GM12864 (cell line): Measurements from ENCODE around the gene ZNF346.
A peak's percentile ranks its signal among the peaks of the same experiment; 100 is the strongest.

Source experiments
- DNase-seq: peaks from one replicate; pipeline ENCODE4 v3.0.0-alpha.2; 2011; ENCODE audit warnings: low read depth
- H3K4me3 ChIP-seq: 2 replicates; pipeline ENCODE4 v1.5.1; 2011; ENCODE audit warnings: mild to moderate bottlenecking, low read depth, low read length, control low read depth
- TF ChIP-seq, protein P1 (sequence below): IDR thresholded peaks from 2 replicates; pipeline ENCODE4 v1.5.1; 2011; ENCODE audit warnings: low read depth, mild to moderate bottlenecking, moderate library complexity, low read length, control low read depth, inconsistent platforms; ENCODE audit errors: missing control alignments

The ZNF346 gene

GRCh38 chr5:177015156-177015555, 7.3 kb upstream of the ZNF346 start:
- DNase-seq = no peak
- TF ChIP-seq, protein P1, sequence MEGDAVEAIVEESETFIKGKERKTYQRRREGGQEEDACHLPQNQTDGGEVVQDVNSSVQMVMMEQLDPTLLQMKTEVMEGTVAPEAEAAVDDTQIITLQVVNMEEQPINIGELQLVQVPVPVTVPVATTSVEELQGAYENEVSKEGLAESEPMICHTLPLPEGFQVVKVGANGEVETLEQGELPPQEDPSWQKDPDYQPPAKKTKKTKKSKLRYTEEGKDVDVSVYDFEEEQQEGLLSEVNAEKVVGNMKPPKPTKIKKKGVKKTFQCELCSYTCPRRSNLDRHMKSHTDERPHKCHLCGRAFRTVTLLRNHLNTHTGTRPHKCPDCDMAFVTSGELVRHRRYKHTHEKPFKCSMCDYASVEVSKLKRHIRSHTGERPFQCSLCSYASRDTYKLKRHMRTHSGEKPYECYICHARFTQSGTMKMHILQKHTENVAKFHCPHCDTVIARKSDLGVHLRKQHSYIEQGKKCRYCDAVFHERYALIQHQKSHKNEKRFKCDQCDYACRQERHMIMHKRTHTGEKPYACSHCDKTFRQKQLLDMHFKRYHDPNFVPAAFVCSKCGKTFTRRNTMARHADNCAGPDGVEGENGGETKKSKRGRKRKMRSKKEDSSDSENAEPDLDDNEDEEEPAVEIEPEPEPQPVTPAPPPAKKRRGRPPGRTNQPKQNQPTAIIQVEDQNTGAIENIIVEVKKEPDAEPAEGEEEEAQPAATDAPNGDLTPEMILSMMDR = no peak
- no peak overlapping the region for H3K4me3 ChIP-seq

GRCh38 chr5:177018341-177018740, 4.2 kb upstream of the ZNF346 start:
- no peak for DNase-seq
- TF ChIP-seq, protein P1 = no peak

GRCh38 chr5:177020033-177020432, 2.5 kb upstream of the ZNF346 start:
- no peak for DNase-seq
- H3K4me3 ChIP-seq = no peak overlapping the region
- TF ChIP-seq, protein P1 = no peak

More at GRCh38 chr5:177018341-177018740, 4.2 kb upstream of the ZNF346 start:
- no peak overlapping the region for H3K4me3 ChIP-seq

- TF ChIP-seq, protein P1 = no peak
- H3K4me3 ChIP-seq = peak overlapping the region; percentile 100
- DNase-seq = no peak
Measured at GRCh38 chr5:177023303-177023664, 788 bp downstream of the ZNF346 start.

- no peak for DNase-seq
- no peak overlapping the region for H3K4me3 ChIP-seq
- TF ChIP-seq, protein P1 = no peak
Measured at GRCh38 chr5:177024559-177024958, 2.1 kb downstream of the ZNF346 start.

GRCh38 chr5:177025101-177025601, 2.7 kb downstream of the ZNF346 start:
- no peak overlapping the region for H3K4me3 ChIP-seq
- TF ChIP-seq, protein P1 = no peak
- DNase-seq = no peak

- no peak overlapping the region for H3K4me3 ChIP-seq
- no peak for DNase-seq
- TF ChIP-seq, protein P1 = no peak
Measured at GRCh38 chr5:177027665-177028064, 5.2 kb downstream of the ZNF346 start.
